ENCODE data around the gene RIT1. TPM values are rescaled to one million over a fixed set of nuclear protein-coding genes. Genes with fewer than 3 reads are reported as not detected.
A peak's percentile ranks its signal among the peaks of the same experiment; 100 is the strongest.

RIT1 gene
- total and polyA plus RNA-seq, 2 of the 13 experiments (the other 11 are each of a cell fraction or from before 2014, with no cell fraction given), result 12.2 to 32.2 TPM

GRCh38 chr1:155871390-155871789, 39.8 kb downstream of the RIT1 start:
- Histone ChIP-seq H3K9me3 (ENCODE audit: low read length) (no peaks in the 10 kb centered on the region), H2AFZ (ENCODE audit: low read length) (no peak overlapping the region), H3K4me3 (replicated peaks in 1 of 3; ENCODE audit: insufficient read depth in 1 of 3, low read depth in 2 of 3, low read length in 3 of 3) (no peak overlapping the region), H3K27me3 (ENCODE audit: control insufficient read depth in 1 of 2, insufficient read depth in 2 of 2, low read length in 2 of 2) (peaks cover 5 to 39% of the 10 kb centered on the region in 2 experiments; a peak in 4 of 5 replicates), H4K20me1 (ENCODE audit: insufficient read depth, low read length) (no peaks in the 10 kb centered on the region), H3K4me1 (ENCODE audit: insufficient read depth, low read length) (peaks cover 15% of the 10 kb centered on the region), H3K9ac (ENCODE audit: insufficient read depth, low read depth, low read length) (no peak overlapping the region), H3K79me2 (ENCODE audit: insufficient read depth, low read length) (no peaks in the 10 kb centered on the region), H3K27ac (ENCODE audit: extremely low read length, insufficient read depth, low read length) (no peak overlapping the region), H3K4me2 (ENCODE audit: low read depth, low read length) (no peak overlapping the region), H3K36me3 (replicated peaks in 1 of 2; ENCODE audit: control insufficient read depth in 1 of 2, insufficient read depth in 2 of 2, low read length in 2 of 2) (no peaks in the 10 kb centered on the region)
- WGBS (ENCODE audit: low lambda C conversion rate), result 17% methylated on average over 1 of the region's 1 CpG
- ChIA-PET CTCF (ENCODE audit: low intra/inter-chr PET ratio, low total read pairs) (no interaction called here), POLR2A (no interaction called here)
- ATAC-seq (no peak), DNase-seq (ENCODE audit: low spot score) (no peak), FAIRE-seq (no peak)
- in situ Hi-C loops (cut with HindIII; ENCODE audit: extremely low pct_ligation_motif_present, low pct_unique_long_range_greater_than_20kb) (no loop called here), intact Hi-C loops (cut with micrococcal nuclease; ENCODE audit: unreplicated experiment) (no loop called here)
- BruUV-seq (replicated peaks), result no TSS peak
- no peak for TF ChIP-seq ZNF20 (CRISPR knock-in tag; IDR thresholded peaks at IDR 0.05)
- no peak for TF ChIP-seq CCDC6 (CRISPR knock-in tag; IDR thresholded peaks at IDR 0.05)
- TF ChIP-seq ZNF30 (CRISPR knock-in tag; IDR thresholded peaks at IDR 0.05), result no peak

DNA sequence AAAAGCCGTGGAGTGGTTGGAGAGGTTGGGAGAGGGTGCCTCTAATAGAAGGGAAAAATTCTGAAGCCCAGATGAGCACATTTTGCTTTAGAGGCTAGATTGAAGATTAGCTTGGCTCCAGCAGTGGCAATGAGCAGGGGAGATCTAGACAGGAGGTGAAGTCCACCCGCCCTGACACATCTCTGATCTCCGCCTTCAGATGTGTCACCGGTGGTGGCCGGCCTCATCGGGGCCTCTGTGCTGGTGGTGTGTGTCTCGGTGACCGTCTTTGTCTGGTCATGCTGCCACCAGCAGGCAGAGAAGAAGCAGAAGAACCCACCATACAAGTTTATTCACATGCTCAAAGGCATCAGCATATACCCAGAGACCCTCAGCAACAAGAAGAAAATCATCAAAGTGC, 43.4 kb downstream of the RIT1 start:
- peak; percentile 92 for ATAC-seq
- POLR2A ChIA-PET, result interaction anchor here (1.7 kb wide), 1 partner anchor 15 kb away, joined by 3 read pairs; no protein-coding TSS in a partner anchor

More for the DNA sequence above, 43.4 kb downstream of the RIT1 start:
- no peaks in the 10 kb centered on the region for H3K36me3 ChIP-seq (replicated peaks in 1 of 2; ENCODE audit: control insufficient read depth in 1 of 2, insufficient read depth in 2 of 2, low read length in 2 of 2)
- H3K9me3 ChIP-seq (ENCODE audit: low read length), result no peaks in the 10 kb centered on the region
- WGBS (ENCODE audit: low lambda C conversion rate), result 0% methylated on average over 5 of the region's 8 CpGs
- H3K27me3 ChIP-seq (ENCODE audit: control insufficient read depth in 1 of 2, insufficient read depth in 2 of 2, low read length in 2 of 2), result peaks cover 5 to 39% of the 10 kb centered on the region in 2 experiments; a peak in 4 of 5 replicates
- DNase-seq (ENCODE audit: low spot score) (no peak), FAIRE-seq (no peak)
- H4K20me1 ChIP-seq (ENCODE audit: insufficient read depth, low read length), result no peaks in the 10 kb centered on the region
- H3K79me2 ChIP-seq (ENCODE audit: insufficient read depth, low read length), result no peaks in the 10 kb centered on the region
- in situ Hi-C loops (cut with HindIII; ENCODE audit: extremely low pct_ligation_motif_present, low pct_unique_long_range_greater_than_20kb) (no loop called here), intact Hi-C loops (cut with micrococcal nuclease; ENCODE audit: unreplicated experiment) (no loop called here)
- peak overlapping the region; percentile 28; the same call in 1 of the 2 replicates for H3K4me2 ChIP-seq (ENCODE audit: low read depth, low read length)
- H3K9ac ChIP-seq (ENCODE audit: insufficient read depth, low read depth, low read length), result no peak overlapping the region
- H3K4me3 ChIP-seq (replicated peaks in 1 of 3; ENCODE audit: insufficient read depth in 1 of 3, low read depth in 2 of 3, low read length in 3 of 3), result no peak overlapping the region
- BruUV-seq (replicated peaks), result no TSS peak
- peaks cover 15% of the 10 kb centered on the region for H3K4me1 ChIP-seq (ENCODE audit: insufficient read depth, low read length)
- H3K27ac ChIP-seq (ENCODE audit: extremely low read length, insufficient read depth, low read length), result no peak overlapping the region
- CTCF ChIA-PET (ENCODE audit: low intra/inter-chr PET ratio, low total read pairs), result no interaction called here
- TF ChIP-seq THAP8 (CRISPR knock-in tag; IDR thresholded peaks at IDR 0.05; ENCODE audit: borderline replicate concordance) (no peak), ZNF768 (CRISPR knock-in tag; IDR thresholded peaks at IDR 0.05) (0 out of 2 replicates have a peak, but pooled peaks have one; percentile 24), ZKSCAN5 (CRISPR knock-in tag; IDR thresholded peaks at IDR 0.05) (peak; percentile 74; the same call in 1 of the 2 replicates)
- no peak overlapping the region for H2AFZ ChIP-seq (ENCODE audit: low read length)
